GM18507 (cell line): ENCODE measurements around the gene TCN1.

Source experiments
- DNase-seq: peaks from one replicate; pipeline ENCODE4 v3.0.0; 2011; ENCODE audit warnings: low read depth; ENCODE audit not compliant: insufficient read length; ENCODE audit errors: extremely low spot score
- FAIRE-seq: peaks from 2 replicates; lab custom pipeline; 2011; peaks lifted over from hg19 to GRCh38; lab: Jason Lieb, UNC

The TCN1 gene

DNA sequence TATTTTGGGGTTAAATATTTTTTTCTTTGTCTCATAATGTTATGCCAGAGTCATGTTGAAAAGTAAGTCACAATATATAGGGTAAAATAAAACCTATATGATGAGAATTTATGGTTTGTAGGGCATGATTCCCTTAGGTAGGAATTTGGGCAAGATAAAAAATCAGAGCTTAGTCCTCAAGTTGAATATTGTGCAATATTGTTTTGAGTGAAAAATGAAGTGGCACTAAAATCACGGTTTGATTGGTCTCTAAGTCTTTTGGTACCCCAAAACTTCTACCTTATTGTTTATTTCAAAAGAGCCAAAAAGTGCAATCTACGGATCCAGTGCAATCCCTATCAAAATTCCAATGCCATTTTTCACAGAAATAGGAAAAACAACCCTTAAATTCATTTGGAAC, 54.1 kb downstream of the TCN1 start:
- no peak for FAIRE-seq
- DNase-seq: no peak

DNA sequence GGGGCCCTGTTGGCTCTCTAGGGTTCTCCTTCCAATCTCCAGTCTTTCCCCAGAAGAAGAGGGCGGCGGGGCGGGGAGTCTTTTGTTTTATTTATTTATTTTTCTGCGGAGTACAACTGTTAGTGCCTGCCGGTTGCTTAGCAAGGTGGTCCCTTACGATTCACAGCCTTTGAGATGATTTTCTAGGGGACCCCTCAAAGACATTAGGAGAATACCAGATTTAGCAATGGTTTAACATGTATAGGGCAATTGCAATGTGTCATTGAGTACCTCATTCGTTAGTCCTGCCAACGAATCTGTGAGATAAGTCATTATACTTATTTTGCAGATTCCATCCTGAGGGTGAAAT, 55.4 kb downstream of the TCN1 start:
- FAIRE-seq: no peak

DNA sequence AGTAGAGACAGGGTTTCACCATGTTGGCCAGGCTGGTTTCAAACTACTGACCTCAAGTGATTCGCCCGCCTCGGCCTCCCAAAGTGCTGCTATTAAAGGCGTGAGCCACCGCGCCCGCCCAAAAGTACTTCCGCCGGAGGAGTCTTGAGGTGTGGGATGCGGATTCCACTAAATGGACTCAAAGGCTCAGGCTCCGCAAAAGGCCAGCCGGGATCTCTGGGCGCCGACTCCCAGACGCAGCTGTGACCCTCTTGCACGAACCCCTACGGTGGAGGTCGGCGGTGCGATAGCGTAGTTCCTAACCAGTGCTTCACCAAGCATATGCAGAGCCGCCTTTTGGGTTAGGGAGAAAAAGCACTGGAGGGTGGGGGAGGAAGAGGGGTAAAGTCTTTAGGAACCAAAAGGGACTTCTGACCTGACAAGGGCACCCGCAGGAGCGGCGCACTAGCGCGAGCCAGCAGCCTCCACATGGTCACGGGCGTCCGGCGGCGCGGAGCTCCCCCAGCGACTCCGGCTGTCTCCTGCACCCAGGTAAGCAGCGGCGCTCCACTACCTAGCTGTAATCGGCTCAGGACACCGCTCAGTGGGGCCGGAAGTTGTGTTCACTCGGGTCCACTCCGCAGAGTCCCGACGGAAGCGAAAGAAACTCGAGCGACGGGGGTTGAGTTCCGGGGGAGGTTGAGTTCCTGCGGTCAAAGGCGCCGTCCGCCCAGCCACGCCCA, 55.9 kb downstream of the TCN1 start, which contains the start of gene MRPL16:
MRPL16 (minus strand) TSS at position 590 of the 722 bp plus-strand sequence; CDS start at position 470, 120 bp downstream.
- DNase-seq (peak; percentile 81), FAIRE-seq (peak; percentile 92)

More for the DNA sequence above, 55.4 kb downstream of the TCN1 start:
- no peak for DNase-seq

- no peak for FAIRE-seq
- DNase-seq: no peak
These were observed 59.2 kb downstream of the TCN1 start for GRCh38 chr11:59807047-59807610.

GRCh38 chr11:59804061-59804460, 62.2 kb downstream of the TCN1 start:
- FAIRE-seq (no peak), DNase-seq (no peak)
